H1 (cell line): ENCODE measurements around the gene MUC4. TPM values are rescaled to one million over a fixed set of nuclear protein-coding genes. Genes with fewer than 3 reads are reported as not detected.

Experiments
- CTCF ChIA-PET: fragments of 300-600 bp; sonication (Branson Sonifier 250); formaldehyde crosslinking; loops from one replicate; lab custom pipeline; 2021; ENCODE audit not compliant: partially characterized antibody; lab: Charles Lee
- POLR2A ChIA-PET: fragments of 300-600 bp; sonication (Branson Sonifier 250); formaldehyde crosslinking; loops from one replicate; lab custom pipeline; 2021; ENCODE audit warnings: inconsistent platforms; ENCODE audit not compliant: partially characterized antibody; lab: Charles Lee
- DNase-seq, 2 experiments: peaks; one replicate each; pipeline versions ENCODE4 v3.0.0 to v3.0.0-alpha.2; 2010 to 2022; ENCODE audit warnings: low spot score in 2 of 2, low read depth in 1 of 2, mixed read lengths in 1 of 2
- FAIRE-seq: peaks from 2 replicates; lab custom pipeline; 2011; peaks lifted over from hg19 to GRCh38; lab: Jason Lieb, UNC
- H2AFZ ChIP-seq: 2 replicates; pipeline ENCODE4 v1.8.1; 2012; ENCODE audit warnings: low read length, inconsistent platforms
- H2AK5ac ChIP-seq: 2 replicates; pipeline ENCODE4 v1.6.1; 2013; ENCODE audit warnings: low read depth, low read length
- H2BK120ac ChIP-seq: replicated peaks from 2 replicates; pipeline ENCODE3; 2013; ENCODE audit warnings: low read depth, low read length, inconsistent platforms
- H2BK12ac ChIP-seq: 2 replicates; pipeline ENCODE4 v1.6.1; 2013; ENCODE audit warnings: low read depth, low read length
- H2BK15ac ChIP-seq: 2 replicates; pipeline ENCODE4 v1.6.1; 2013; ENCODE audit warnings: low read length
- H2BK20ac ChIP-seq: 2 replicates; pipeline ENCODE4 v1.6.1; 2013; ENCODE audit warnings: low read length
- H2BK5ac ChIP-seq: 2 replicates; pipeline ENCODE4 v1.6.1; 2013; ENCODE audit warnings: low read depth, low read length
- H3K14ac ChIP-seq: 2 replicates; pipeline ENCODE4 v1.6.1; 2013; ENCODE audit warnings: inconsistent platforms; ENCODE audit not compliant: insufficient read length
- H3K18ac ChIP-seq: 2 replicates; pipeline ENCODE4 v1.6.1; 2013; ENCODE audit warnings: low read length; ENCODE audit errors: extremely low read depth
- H3K23ac ChIP-seq: 2 replicates; pipeline ENCODE4 v1.6.1; 2013; ENCODE audit warnings: inconsistent platforms; ENCODE audit not compliant: insufficient read length
- H3K23me2 ChIP-seq: 2 replicates; pipeline ENCODE4 v1.6.1; 2013; ENCODE audit warnings: low read depth, low read length
- H3K27ac ChIP-seq: 2 replicates; pipeline ENCODE4 v1.6.1; 2011; ENCODE audit warnings: low read depth, low read length, inconsistent platforms
- H3K27me3 ChIP-seq, 4 experiments: replicated peaks in 1 of 4; 1 replicate in 1 of 4; 2 replicates in 3 of 4; pipeline versions ENCODE4 v1.6.1 to v1.8.1; 2011 to 2013; ENCODE audit warnings: low read length in 3 of 4, mild to moderate bottlenecking in 3 of 4, inconsistent platforms in 2 of 4, mixed read lengths in 2 of 4, moderate library complexity in 1 of 4; ENCODE audit not compliant: control insufficient read depth in 3 of 4, insufficient read depth in 3 of 4; ENCODE audit errors: extremely low read depth in 1 of 4
- H3K36me3 ChIP-seq, 4 experiments: 2 replicates each; pipeline versions ENCODE4 v1.6.1 to v1.8.1; 2011 to 2013; ENCODE audit warnings: mild to moderate bottlenecking in 4 of 4, low read length in 3 of 4, moderate library complexity in 2 of 4, control low read depth in 1 of 4, inconsistent platforms in 1 of 4; ENCODE audit not compliant: insufficient read depth in 4 of 4, control insufficient read depth in 2 of 4
- H3K4ac ChIP-seq: replicated peaks from 2 replicates; pipeline ENCODE3; 2013; ENCODE audit warnings: low read length, low read depth, mixed read lengths, inconsistent platforms; ENCODE audit not compliant: insufficient read length
- H3K4me1 ChIP-seq, 4 experiments: replicated peaks in 1 of 4; 1 replicate in 1 of 4; 2 replicates in 3 of 4; pipeline versions ENCODE4 v1.6.1 to v1.8.1; 2011 to 2013; ENCODE audit warnings: low read length in 3 of 4, inconsistent platforms in 2 of 4, mixed read lengths in 1 of 4; ENCODE audit not compliant: insufficient read depth in 4 of 4, control insufficient read depth in 3 of 4
- H3K4me2 ChIP-seq, 2 experiments: 2 replicates each; pipeline versions ENCODE4 v1.6.1 to v1.8.1; 2011 to 2013; ENCODE audit warnings: low read depth in 2 of 2, low read length in 2 of 2, control low read depth in 1 of 2, inconsistent platforms in 1 of 2, mild to moderate bottlenecking in 1 of 2; ENCODE audit not compliant: insufficient read depth in 1 of 2
- H3K4me3 ChIP-seq, 4 experiments: fragments of 200-600, 300-600 bp in 1 of 4; sonication (generic), shearing (Covaris generic), sonication (Bioruptor Twin) in 1 of 4; 2 replicates each; pipeline versions ENCODE4 v1.5.1 to v1.8.1; 2011 to 2016; ENCODE audit warnings: low read length in 4 of 4, low read depth in 3 of 4, control low read depth in 2 of 4, inconsistent platforms in 2 of 4, mild to moderate bottlenecking in 2 of 4, mixed read lengths in 1 of 4, moderate library complexity in 1 of 4; ENCODE audit not compliant: insufficient read depth in 2 of 4; ENCODE audit errors: extremely low read depth in 1 of 4
- H3K56ac ChIP-seq: replicated peaks from 2 replicates; pipeline ENCODE3; 2013; ENCODE audit warnings: low read depth, mild to moderate bottlenecking, mixed read lengths, low read length, inconsistent platforms; ENCODE audit not compliant: insufficient read length
- H3K79me1 ChIP-seq: 2 replicates; pipeline ENCODE4 v1.6.1; 2013; ENCODE audit warnings: low read depth, low read length, control low read depth
- H3K79me2 ChIP-seq, 2 experiments: 2 replicates each; pipeline versions ENCODE4 v1.6.1 to v1.8.1; 2012 to 2013; ENCODE audit warnings: low read length in 2 of 2, mild to moderate bottlenecking in 2 of 2, inconsistent platforms in 1 of 2; ENCODE audit not compliant: insufficient read depth in 2 of 2, control insufficient read depth in 1 of 2
- H3K9ac ChIP-seq, 4 experiments: replicated peaks in 1 of 4; 1 replicate in 1 of 4; 2 replicates in 3 of 4; pipeline versions ENCODE4 v1.6.1 to v1.8.1; 2011 to 2013; ENCODE audit warnings: low read depth in 3 of 4, low read length in 3 of 4, control low read depth in 2 of 4, mild to moderate bottlenecking in 2 of 4, moderate library complexity in 2 of 4, inconsistent platforms in 1 of 4; ENCODE audit errors: extremely low read depth in 1 of 4
- H3K9me3 ChIP-seq, 2 experiments: 2 replicates each; pipeline versions ENCODE4 v1.6.1 to v1.8.1; 2012 to 2013; ENCODE audit warnings: mild to moderate bottlenecking in 2 of 2, moderate library complexity in 2 of 2, control low read depth in 1 of 2, inconsistent platforms in 1 of 2, low read depth in 1 of 2, low read length in 1 of 2, mixed read lengths in 1 of 2; ENCODE audit not compliant: insufficient read depth in 2 of 2
- H4K20me1 ChIP-seq, 2 experiments: replicated peaks in 1 of 2; 2 replicates each; pipeline versions ENCODE3 to v1.8.1; 2011 to 2013; ENCODE audit warnings: inconsistent platforms in 2 of 2, low read length in 2 of 2, mild to moderate bottlenecking in 1 of 2; ENCODE audit not compliant: insufficient read depth in 2 of 2, control insufficient read depth in 1 of 2
- H4K5ac ChIP-seq: 2 replicates; pipeline ENCODE4 v1.6.1; 2013; ENCODE audit warnings: low read length, low read depth, mixed read lengths, inconsistent platforms; ENCODE audit not compliant: insufficient read length
- H4K8ac ChIP-seq: 2 replicates; pipeline ENCODE4 v1.8.0; 2013; ENCODE audit warnings: mild to moderate bottlenecking, moderate library complexity, low read length, inconsistent platforms; ENCODE audit not compliant: insufficient read depth; ENCODE audit errors: extremely low read depth
- H4K91ac ChIP-seq: replicated peaks from 2 replicates; pipeline ENCODE3; 2013; ENCODE audit warnings: low read length, mixed read lengths, inconsistent platforms; ENCODE audit not compliant: insufficient read length
- CHD2 ChIP-seq: IDR thresholded peaks from 2 replicates; pipeline ENCODE4 v1.6.1; 2012; ENCODE audit warnings: low read length, improper control_type of control experiment
- FOSL1 ChIP-seq: IDR thresholded peaks from 2 replicates; pipeline ENCODE4 v1.6.1; 2011; ENCODE audit warnings: mild to moderate bottlenecking, low read depth, low read length, moderate library complexity; ENCODE audit not compliant: insufficient read depth
- HDAC2 ChIP-seq, 2 experiments: fragments of 300-600 bp in 1 of 2; sonication (generic) in 1 of 2; IDR thresholded peaks; 2 replicates each; pipeline ENCODE4 v1.6.1; 2011 to 2012; ENCODE audit warnings: low read depth in 2 of 2, low read length in 2 of 2, mild to moderate bottlenecking in 2 of 2, moderate library complexity in 2 of 2, borderline replicate concordance in 1 of 2, inconsistent platforms in 1 of 2
- RFX5 ChIP-seq: IDR thresholded peaks from 2 replicates; pipeline ENCODE4 v1.6.1; 2011; ENCODE audit warnings: low read depth, low read length, improper control_type of control experiment, borderline replicate concordance
- SIX5 ChIP-seq: IDR thresholded peaks from 2 replicates; pipeline ENCODE4 v1.6.1; 2011; ENCODE audit warnings: mild to moderate bottlenecking, low read depth, low read length
- YY1 ChIP-seq: IDR thresholded peaks from 2 replicates; pipeline ENCODE4 v1.6.1; 2011; ENCODE audit warnings: low read depth, mild to moderate bottlenecking, low read length
- WGBS, 2 experiments: shearing (Covaris generic) in 1 of 2; methylation state at CpG; one replicate each; pipeline versions ENCODE4 v1.1.6 to v1.1.7; 2013 to 2015; ENCODE audit warnings: low lambda C conversion rate in 2 of 2, mixed read lengths in 2 of 2, inconsistent platforms in 1 of 2, low coverage in 1 of 2, missing lambda C conversion rate in 1 of 2; ENCODE audit not compliant: insufficient replicate concordance in 2 of 2, insufficient coverage in 1 of 2, insufficient read length in 1 of 2; ENCODE audit errors: extremely low coverage in 1 of 2, missing lambda C conversion rate in 1 of 2; 5-methylcytosine and 5-hydroxymethylcytosine counted together
- polyA plus RNA-seq, 7 experiments: library from polyadenylated mRNA; depleted of rRNA in 3 of 7; stranded (reverse) in 5 of 7; unstranded in 2 of 7; fragments of >200 nt in 5 of 7; fragments of 200-250 nt in 2 of 7; gene quantifications; 1 replicate in 5 of 7; 2 replicates in 1 of 7; 4 replicates in 1 of 7; pipeline versions ENCODE4 v1.2.1 to v1.2.3, GENCODE V29; 2011 to 2013; ENCODE audit warnings: missing spikeins in 2 of 7, mixed read lengths in 2 of 7
- total RNA-seq: library from RNA; stranded (reverse); fragmentation: NEBNext Ultra II Directional; extraction: Animal tissue kit (Norgen Biotek cat#: 25700); gene quantifications from 2 replicates; pipeline ENCODE4 v1.2.1, GENCODE V29; 2021

MUC4 gene
- total and polyA plus RNA-seq, 2 of the 8 experiments (the other 6 are each of a cell fraction or from before 2014, with no cell fraction given): 0.89 to 2.0 TPM

GRCh38 chr3:195853996-195854395 is 42.3 kb upstream of the MUC4 start:
- Histone ChIP-seq H2BK12ac (no peak overlapping the region), H3K14ac (no peak overlapping the region), H2AFZ (0 out of 2 replicates have a peak overlapping the region, but pooled peaks have one; percentile 0), H3K4me3 (no peak overlapping the region), H2BK5ac (no peak overlapping the region), H3K56ac (no peak overlapping the region), H4K91ac (no peak overlapping the region), H4K20me1 (no peaks in the 10 kb centered on the region), H3K23me2 (no peaks in the 10 kb centered on the region), H3K4me1 (no peaks in the 10 kb centered on the region; a peak in 1 of 7 replicates), H3K36me3 (no peaks in the 10 kb centered on the region), H3K9me3 (no peaks in the 10 kb centered on the region), H3K4ac (no peak overlapping the region), H2BK15ac (no peak overlapping the region), H4K5ac (no peak overlapping the region), H3K4me2 (no peak overlapping the region; a peak in 1 of 4 replicates), H2BK120ac (no peak overlapping the region), H3K27ac (no peak overlapping the region), H3K18ac (no peak overlapping the region), H3K79me1 (no peaks in the 10 kb centered on the region), H2BK20ac (no peak overlapping the region), H4K8ac (no peak overlapping the region), H3K23ac (no peak overlapping the region), H3K9ac (no peak overlapping the region), H2AK5ac (no peak overlapping the region), H3K27me3 (no peaks in the 10 kb centered on the region), H3K79me2 (no peaks in the 10 kb centered on the region)
- no peak for FAIRE-seq
- 88% methylated on average over 14 of the region's 14 CpGs; no CpG with 5 or more reads in 1 of the 2 experiments for WGBS, 2 experiments
- DNase-seq: no peak
- POLR2A ChIA-PET: no interaction called here
- TF ChIP-seq RFX5 (no peak), CHD2 (no peak), FOSL1 (no peak), SIX5 (no peak), YY1 (no peak), HDAC2 (IDR thresholded peaks at IDR 0.05; ENCODE audit: borderline replicate concordance in 1 of 2, low read depth in 2 of 2, low read length in 2 of 2) (no peak)
- CTCF ChIA-PET: interaction anchor here (0.9 to 16.5 kb wide), 8 partner anchors 9 to 99 kb away, joined by 3 to 499 read pairs (median 4); partner anchors contain the start of gene MUC4
